ENCODE results near the gene DNAH3.
"Not testable (repeated sequence)": the region's sequence is repeated elsewhere in the genome, so short reads cannot be mapped to it uniquely, and the experiment has no call there.

DNAH3 gene

GRCh38 chr16:20987049-20987448 is 163.6 kb downstream of the DNAH3 start:
- Histone ChIP-seq H3K9ac (ENCODE audit: insufficient read length, low read depth) (no peak overlapping the region), H3K36me3 (ENCODE audit: insufficient read depth, insufficient read length, low read length) (no peaks in the 10 kb centered on the region), H3K4me3 (ENCODE audit: insufficient read length, low read depth) (no peak overlapping the region), H3K9me3 (ENCODE audit: insufficient read depth, low read length) (peaks cover 3% of the 10 kb centered on the region; the same call in 1 of the 2 replicates), H3K4me1 (ENCODE audit: insufficient read depth, insufficient read length) (no peaks in the 10 kb centered on the region), H3K27me3 (ENCODE audit: insufficient read depth, insufficient read length) (no peaks in the 10 kb centered on the region)
- TF ChIP-seq SUZ12 (IDR thresholded peaks at IDR 0.05; ENCODE audit: extremely low read depth, insufficient read depth, insufficient read length) (no peak), YY1 (IDR thresholded peaks at IDR 0.05; ENCODE audit: insufficient read depth, insufficient read length) (no peak), ZNF274 (IDR thresholded peaks at IDR 0.05; ENCODE audit: low read depth, low read length) (no peak)
- no peak for DNase-seq (ENCODE audit: low read depth, low spot score)

- Histone ChIP-seq H3K27me3 (ENCODE audit: insufficient read depth, insufficient read length) (no peaks in the 10 kb centered on the region), H3K9me3 (ENCODE audit: insufficient read depth, low read length) (peaks cover 3% of the 10 kb centered on the region; the same call in 1 of the 2 replicates), H3K9ac (ENCODE audit: insufficient read length, low read depth) (no peak overlapping the region), H3K4me3 (ENCODE audit: insufficient read length, low read depth) (no peak overlapping the region), H3K36me3 (ENCODE audit: insufficient read depth, insufficient read length, low read length) (no peaks in the 10 kb centered on the region), H3K4me1 (ENCODE audit: insufficient read depth, insufficient read length) (no peaks in the 10 kb centered on the region)
- TF ChIP-seq YY1 (IDR thresholded peaks at IDR 0.05; ENCODE audit: insufficient read depth, insufficient read length), result no peak
- no peak for TF ChIP-seq ZNF274 (IDR thresholded peaks at IDR 0.05; ENCODE audit: low read depth, low read length)
- no peak for TF ChIP-seq SUZ12 (IDR thresholded peaks at IDR 0.05; ENCODE audit: extremely low read depth, insufficient read depth, insufficient read length)
- no peak for DNase-seq (ENCODE audit: low read depth, low spot score)
Observed at GRCh38 chr16:20984019-20984418, 166.6 kb downstream of the DNAH3 start.

DNA sequence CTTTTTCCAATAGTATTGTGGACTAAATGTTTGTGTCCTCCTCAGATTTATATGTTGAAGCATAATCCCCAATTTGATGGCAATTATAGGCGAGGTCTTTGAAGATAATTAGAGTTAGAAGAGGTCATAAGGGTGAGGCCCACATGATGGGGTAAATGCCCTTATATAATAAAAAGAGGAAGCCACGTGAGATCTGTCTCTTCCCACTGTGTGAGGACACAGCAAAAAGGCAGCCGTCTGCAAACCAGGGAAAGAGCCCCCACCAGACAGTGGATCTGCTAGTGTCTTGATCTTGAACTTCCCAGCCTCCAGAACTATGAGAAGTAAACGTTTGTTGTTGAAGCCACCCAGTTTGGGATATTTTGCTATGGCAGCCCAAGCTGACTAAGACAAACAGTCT is 174.1 kb downstream of the DNAH3 start:
- DNase-seq (ENCODE audit: low read depth, low spot score), result no peak
- Histone ChIP-seq H3K9me3 (ENCODE audit: insufficient read depth, low read length) (no peaks in the 10 kb centered on the region), H3K4me3 (ENCODE audit: insufficient read length, low read depth) (no peak overlapping the region), H3K9ac (ENCODE audit: insufficient read length, low read depth) (no peak overlapping the region), H3K36me3 (ENCODE audit: insufficient read depth, insufficient read length, low read length) (no peaks in the 10 kb centered on the region), H3K4me1 (ENCODE audit: insufficient read depth, insufficient read length) (no peaks in the 10 kb centered on the region), H3K27me3 (ENCODE audit: insufficient read depth, insufficient read length) (no peaks in the 10 kb centered on the region)
- TF ChIP-seq YY1 (IDR thresholded peaks at IDR 0.05; ENCODE audit: insufficient read depth, insufficient read length), result no peak
- no peak for TF ChIP-seq SUZ12 (IDR thresholded peaks at IDR 0.05; ENCODE audit: extremely low read depth, insufficient read depth, insufficient read length)
- no peak for TF ChIP-seq ZNF274 (IDR thresholded peaks at IDR 0.05; ENCODE audit: low read depth, low read length)

- not testable (repeated sequence) for H3K36me3 ChIP-seq (ENCODE audit: insufficient read depth, insufficient read length, low read length); DNase-seq (ENCODE audit: low read depth, low spot score); H3K27me3 ChIP-seq (ENCODE audit: insufficient read depth, insufficient read length); H3K9ac ChIP-seq (ENCODE audit: insufficient read length, low read depth); H3K9me3 ChIP-seq (ENCODE audit: insufficient read depth, low read length); H3K4me3 ChIP-seq (ENCODE audit: insufficient read length, low read depth); H3K4me1 ChIP-seq (ENCODE audit: insufficient read depth, insufficient read length)
Observed at GRCh38 chr16:20973201-20973600, 177.4 kb downstream of the DNAH3 start.

- DNase-seq (ENCODE audit: low read depth, low spot score), result no peak
- TF ChIP-seq YY1 (IDR thresholded peaks at IDR 0.05; ENCODE audit: insufficient read depth, insufficient read length), result no peak
- no peak for TF ChIP-seq ZNF274 (IDR thresholded peaks at IDR 0.05; ENCODE audit: low read depth, low read length)
- no peak for TF ChIP-seq SUZ12 (IDR thresholded peaks at IDR 0.05; ENCODE audit: extremely low read depth, insufficient read depth, insufficient read length)
- H3K9me3 ChIP-seq (ENCODE audit: insufficient read depth, low read length), result no peaks in the 10 kb centered on the region
- H3K4me1 ChIP-seq (ENCODE audit: insufficient read depth, insufficient read length), result peaks cover 9% of the 10 kb centered on the region
- H3K27me3 ChIP-seq (ENCODE audit: insufficient read depth, insufficient read length), result no peaks in the 10 kb centered on the region
- no peaks in the 10 kb centered on the region for H3K36me3 ChIP-seq (ENCODE audit: insufficient read depth, insufficient read length, low read length)
- no peak overlapping the region for H3K9ac ChIP-seq (ENCODE audit: insufficient read length, low read depth)
- no peak overlapping the region for H3K4me3 ChIP-seq (ENCODE audit: insufficient read length, low read depth)
Observed at GRCh38 chr16:20971401-20971800, 179.2 kb downstream of the DNAH3 start.

DNA sequence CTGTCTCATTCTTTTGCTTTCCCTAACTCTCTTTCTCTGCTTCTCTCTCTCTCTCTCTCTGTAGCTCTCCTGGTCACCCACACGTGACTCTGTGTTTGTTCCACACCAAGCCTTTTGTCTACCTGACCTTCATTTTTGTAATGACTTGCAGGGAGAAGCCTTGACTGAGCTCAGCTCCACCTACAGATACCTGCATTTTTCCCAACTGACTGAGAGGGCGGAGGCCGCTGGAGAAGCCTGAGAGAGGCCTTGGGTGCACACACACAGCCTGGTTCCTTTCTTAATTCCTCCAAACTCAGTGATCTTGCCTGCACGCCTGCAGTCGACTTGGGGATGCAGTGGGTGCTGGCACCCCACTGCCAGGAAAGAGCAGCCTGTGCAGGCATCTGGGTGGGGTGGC is 181.3 kb downstream of the DNAH3 start:
- Histone ChIP-seq H3K9me3 (ENCODE audit: insufficient read depth, low read length) (no peaks in the 10 kb centered on the region), H3K27me3 (ENCODE audit: insufficient read depth, insufficient read length) (no peaks in the 10 kb centered on the region), H3K4me3 (ENCODE audit: insufficient read length, low read depth) (no peak overlapping the region), H3K4me1 (ENCODE audit: insufficient read depth, insufficient read length) (peaks cover 9% of the 10 kb centered on the region), H3K9ac (ENCODE audit: insufficient read length, low read depth) (no peak overlapping the region), H3K36me3 (ENCODE audit: insufficient read depth, insufficient read length, low read length) (no peaks in the 10 kb centered on the region)
- no peak for DNase-seq (ENCODE audit: low read depth, low spot score)
- TF ChIP-seq SUZ12 (IDR thresholded peaks at IDR 0.05; ENCODE audit: extremely low read depth, insufficient read depth, insufficient read length), result no peak
- no peak for TF ChIP-seq ZNF274 (IDR thresholded peaks at IDR 0.05; ENCODE audit: low read depth, low read length)
- TF ChIP-seq YY1 (IDR thresholded peaks at IDR 0.05; ENCODE audit: insufficient read depth, insufficient read length), result no peak

DNA sequence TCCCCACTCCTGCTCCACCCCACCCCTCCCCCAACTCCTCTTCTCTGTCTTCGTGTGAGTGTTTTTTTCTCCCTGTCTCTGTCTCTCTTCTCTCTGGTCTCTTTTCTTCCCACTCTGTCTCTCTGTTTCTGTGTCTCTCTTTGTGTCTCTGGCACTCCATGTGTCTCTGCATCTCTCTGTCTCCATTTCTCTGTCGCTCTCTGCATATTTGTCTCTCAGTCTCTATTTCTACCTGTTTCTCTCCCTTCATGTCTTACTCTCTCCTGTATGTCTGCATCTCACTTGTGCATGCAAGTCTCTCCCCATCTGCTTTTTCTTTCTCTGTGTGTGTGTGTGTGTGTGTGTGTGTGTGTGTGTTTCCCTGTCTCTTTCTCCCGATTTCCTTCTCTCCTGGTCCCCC is 181.9 kb downstream of the DNAH3 start:
- no peak for DNase-seq (ENCODE audit: low read depth, low spot score)
- Histone ChIP-seq H3K9ac (ENCODE audit: insufficient read length, low read depth) (no peak overlapping the region), H3K36me3 (ENCODE audit: insufficient read depth, insufficient read length, low read length) (no peaks in the 10 kb centered on the region), H3K27me3 (ENCODE audit: insufficient read depth, insufficient read length) (no peaks in the 10 kb centered on the region), H3K4me1 (ENCODE audit: insufficient read depth, insufficient read length) (peaks cover 9% of the 10 kb centered on the region), H3K9me3 (ENCODE audit: insufficient read depth, low read length) (no peaks in the 10 kb centered on the region), H3K4me3 (ENCODE audit: insufficient read length, low read depth) (no peak overlapping the region)
- TF ChIP-seq YY1 (IDR thresholded peaks at IDR 0.05; ENCODE audit: insufficient read depth, insufficient read length) (no peak), ZNF274 (IDR thresholded peaks at IDR 0.05; ENCODE audit: low read depth, low read length) (no peak), SUZ12 (IDR thresholded peaks at IDR 0.05; ENCODE audit: extremely low read depth, insufficient read depth, insufficient read length) (no peak)

DNA sequence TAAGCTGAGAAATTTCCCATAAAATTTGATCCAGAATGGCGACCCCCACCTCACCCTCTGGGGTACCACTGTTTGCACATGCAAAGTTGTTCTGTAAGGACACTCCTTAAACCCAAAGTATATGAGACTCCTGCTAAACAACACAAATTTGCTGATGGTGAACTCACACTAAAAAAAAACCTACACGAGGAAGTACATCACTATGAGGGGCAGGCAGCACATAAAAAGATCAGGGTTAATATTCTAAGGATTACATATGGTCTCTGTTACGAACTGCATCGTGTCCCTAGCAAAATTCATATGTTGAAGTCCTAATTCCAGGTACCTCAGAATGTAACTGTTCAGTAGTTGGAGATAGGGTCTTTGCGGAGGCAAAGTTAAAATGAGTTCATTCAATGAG is 189.7 kb downstream of the DNAH3 start:
- Histone ChIP-seq H3K9me3 (ENCODE audit: insufficient read depth, low read length) (no peaks in the 10 kb centered on the region), H3K9ac (ENCODE audit: insufficient read length, low read depth) (no peak overlapping the region), H3K27me3 (ENCODE audit: insufficient read depth, insufficient read length) (no peaks in the 10 kb centered on the region), H3K36me3 (ENCODE audit: insufficient read depth, insufficient read length, low read length) (no peaks in the 10 kb centered on the region), H3K4me3 (ENCODE audit: insufficient read length, low read depth) (no peak overlapping the region), H3K4me1 (ENCODE audit: insufficient read depth, insufficient read length) (no peaks in the 10 kb centered on the region)
- DNase-seq (ENCODE audit: low read depth, low spot score), result no peak
- TF ChIP-seq SUZ12 (IDR thresholded peaks at IDR 0.05; ENCODE audit: extremely low read depth, insufficient read depth, insufficient read length) (no peak), ZNF274 (IDR thresholded peaks at IDR 0.05; ENCODE audit: low read depth, low read length) (no peak), YY1 (IDR thresholded peaks at IDR 0.05; ENCODE audit: insufficient read depth, insufficient read length) (no peak)

All from NT2/D1 (cell line).